HG02571 (cell line): ENCODE data around the gene SETD5.
"Not testable (repeated sequence)": the region's sequence is repeated elsewhere in the genome, so short reads cannot be mapped to it uniquely, and the experiment has no call there.

Experiments
- ATAC-seq: cut with Tn5 transposase; IDR thresholded peaks from one replicate; pipeline ENCODE4 v1.9.1; 2021; ENCODE audit warnings: mild to moderate bottlenecking, moderate library complexity; ENCODE audit not compliant: unreplicated experiment

Gene SETD5

DNA sequence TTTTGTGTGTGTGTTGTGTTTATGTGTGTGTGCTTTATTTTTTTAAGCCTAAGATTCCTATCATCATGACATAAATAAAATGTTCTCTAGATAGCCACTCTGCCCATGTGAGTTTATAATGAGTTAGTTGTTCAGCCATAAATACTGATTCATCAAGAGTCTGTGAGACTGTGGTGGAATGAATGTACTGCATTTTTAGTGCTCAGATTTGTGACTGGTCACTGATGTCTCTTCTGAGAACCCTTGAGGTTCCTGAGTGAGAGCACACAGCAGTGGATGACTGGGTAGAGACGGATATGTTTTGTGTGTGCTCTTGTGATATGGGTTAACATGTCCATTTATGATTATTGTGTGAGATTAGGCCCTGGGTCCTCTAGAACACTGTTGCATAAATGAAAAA is 51.2 kb downstream of the SETD5 start:
- no peak for ATAC-seq

DNA sequence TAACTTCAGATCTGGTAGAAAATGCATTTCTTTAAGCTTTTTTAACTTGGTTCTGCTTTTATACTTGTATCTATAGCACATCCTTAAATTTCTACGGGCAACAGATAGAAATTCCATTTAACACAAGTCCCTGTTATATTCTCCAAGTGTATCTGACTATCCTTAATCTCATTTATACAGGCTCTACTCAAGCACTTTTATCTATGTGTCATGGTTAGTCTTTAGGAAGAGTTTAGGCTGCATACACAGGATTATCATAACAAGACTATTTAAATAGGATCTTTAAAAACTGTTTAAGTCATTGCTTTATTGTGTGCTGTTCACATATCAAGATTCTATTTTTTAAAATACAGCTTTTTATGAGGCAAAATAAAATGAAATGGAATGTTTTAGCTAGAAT is 52.7 kb downstream of the SETD5 start:
- no peak for ATAC-seq

DNA sequence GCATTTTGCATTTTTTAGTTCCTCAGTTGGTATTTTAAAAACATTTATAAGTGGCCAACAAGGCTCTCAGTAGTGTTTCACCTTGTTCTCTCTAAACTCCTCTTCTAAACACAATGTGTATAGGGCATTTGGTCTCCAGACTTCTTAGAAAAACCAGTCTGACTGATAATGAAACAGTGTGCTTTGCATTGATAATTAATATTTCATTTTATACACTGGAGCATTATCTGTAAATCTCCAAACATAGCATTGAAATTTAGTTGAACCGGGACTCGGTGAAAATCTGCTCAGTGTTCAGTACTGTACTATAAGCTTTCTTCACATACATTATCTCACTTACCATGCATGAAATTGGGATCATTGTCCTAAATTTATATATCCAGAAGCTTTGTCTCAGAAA is 53.6 kb downstream of the SETD5 start:
- ATAC-seq, result no peak

DNA sequence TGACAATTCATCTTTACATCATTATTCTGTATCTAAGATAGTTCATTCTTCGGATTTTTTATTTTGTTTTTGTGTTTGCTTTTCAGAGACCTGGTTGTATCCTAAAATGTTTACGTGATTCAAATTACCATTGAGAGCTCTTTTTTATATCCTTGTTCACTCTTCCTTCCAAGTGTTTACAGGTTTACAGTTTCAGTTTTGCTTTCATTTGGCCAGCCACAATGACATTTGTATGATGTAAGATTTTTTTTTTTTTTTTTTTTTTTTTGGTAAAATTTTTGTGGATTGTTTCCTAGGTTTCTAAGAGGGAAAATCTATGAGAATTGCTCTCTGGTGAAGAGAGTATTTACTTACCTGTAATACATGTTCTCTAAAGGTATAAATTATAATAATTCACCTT is 55.0 kb downstream of the SETD5 start:
- no peak for ATAC-seq

DNA sequence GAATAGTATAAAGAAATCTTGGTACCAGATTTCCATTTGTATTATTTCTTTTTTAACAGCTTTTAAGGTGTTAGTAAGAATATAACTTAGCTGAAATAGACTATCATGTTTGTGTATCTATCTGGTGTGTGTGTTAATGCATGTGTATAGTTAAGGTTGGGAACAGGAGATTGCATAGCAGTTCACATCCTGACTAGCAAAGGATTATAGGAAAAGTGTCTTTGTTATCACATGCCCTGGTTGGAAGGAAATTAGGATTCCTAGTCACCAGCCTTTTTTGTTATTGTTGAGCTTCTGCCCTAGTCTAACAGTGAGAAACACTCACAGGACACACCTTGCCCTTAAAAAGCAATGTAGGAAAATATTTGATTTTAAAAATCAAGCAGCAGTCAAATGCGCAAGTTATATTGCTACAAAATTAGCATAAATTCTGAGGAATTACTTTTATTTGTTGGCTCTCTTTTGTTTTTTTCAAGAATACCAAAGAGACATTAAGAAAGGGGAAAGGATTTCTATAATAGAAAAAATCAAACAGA is 58.2 kb downstream of the SETD5 start:
- ATAC-seq, result no peak

DNA sequence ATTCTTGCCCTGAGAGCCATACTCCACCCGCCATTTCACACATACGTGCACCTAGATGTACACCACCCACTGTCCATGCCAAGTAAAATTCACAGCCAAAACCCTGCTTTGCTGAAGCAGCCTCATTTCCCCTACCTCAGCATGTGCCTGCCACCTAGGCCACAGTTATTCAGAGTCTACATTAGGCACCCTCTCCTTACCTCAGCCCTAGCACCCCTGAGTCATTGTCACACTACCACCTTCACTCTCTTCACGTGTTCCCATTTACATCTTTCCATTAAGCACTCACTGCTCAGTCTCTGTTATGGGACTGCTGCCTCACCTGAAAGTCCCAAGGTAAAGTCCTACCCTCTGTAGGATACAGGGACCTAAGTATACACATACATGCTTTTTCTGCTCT is 70.0 kb downstream of the SETD5 start:
- ATAC-seq, result no peak

DNA sequence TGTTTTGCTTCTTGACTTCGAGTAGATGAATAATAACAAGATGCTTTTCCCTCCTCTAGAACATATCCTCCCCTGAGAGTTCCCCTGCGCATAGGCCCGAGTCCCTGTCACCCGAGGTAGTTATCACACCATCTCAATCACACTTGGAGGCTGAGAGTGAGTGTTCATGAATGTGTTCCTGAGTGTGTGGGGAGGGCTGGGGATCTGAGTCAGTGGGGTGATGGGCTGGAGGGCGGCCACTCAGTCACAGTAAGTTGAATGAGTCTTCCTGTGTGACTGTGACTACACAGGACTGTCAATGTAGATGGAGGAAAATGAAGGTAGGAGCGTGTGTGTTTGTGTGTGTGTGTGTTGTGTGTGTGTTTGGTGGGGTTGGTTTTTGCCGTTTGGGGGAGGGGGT is 71.0 kb downstream of the SETD5 start:
- ATAC-seq, result no peak

DNA sequence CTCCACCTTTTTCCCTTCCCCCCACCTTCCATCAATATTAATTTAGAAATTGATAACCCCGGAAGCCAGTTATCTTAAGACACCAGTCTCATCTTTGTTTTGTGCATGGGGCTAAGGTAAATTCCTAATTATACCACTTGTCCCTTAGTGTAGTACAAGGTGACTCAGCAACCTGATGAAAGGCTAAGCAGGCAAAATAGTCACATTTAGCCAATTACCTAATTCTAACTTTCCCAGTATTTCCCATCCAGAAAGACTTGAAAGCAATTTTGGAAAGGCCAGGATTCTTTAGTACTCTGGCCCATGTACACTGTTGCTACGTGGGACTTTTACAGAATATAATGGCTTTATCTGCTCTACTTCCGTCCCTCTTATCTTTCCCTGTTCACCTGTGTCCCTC is 72.6 kb downstream of the SETD5 start:
- ATAC-seq, result no peak

DNA sequence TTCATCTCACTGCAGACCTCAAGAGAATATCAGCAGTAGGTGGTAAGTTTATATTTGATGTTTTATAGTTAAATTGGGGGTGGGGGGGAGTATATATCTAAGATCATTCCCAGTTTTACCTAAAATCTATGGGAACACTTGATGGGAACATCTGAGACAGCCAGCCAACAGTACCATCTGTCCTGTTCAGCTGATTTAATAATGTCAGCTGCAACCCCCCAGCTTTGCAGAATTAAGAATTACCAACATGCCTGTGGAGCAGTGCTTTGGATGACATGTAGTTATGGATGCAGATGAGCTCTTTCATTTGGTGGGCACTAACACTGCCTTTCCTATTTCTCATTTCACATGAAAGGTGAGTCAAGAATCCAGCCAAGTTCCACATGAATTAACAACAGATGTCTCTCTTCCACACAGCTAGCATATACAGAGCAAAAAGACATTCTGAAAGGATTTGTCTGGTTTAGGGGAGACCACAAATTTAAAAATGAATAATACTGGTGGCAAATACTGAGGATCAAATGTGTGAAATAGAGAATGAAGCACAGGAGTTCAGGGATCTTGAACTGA is 76.2 kb downstream of the SETD5 start:
- ATAC-seq, result no peak

DNA sequence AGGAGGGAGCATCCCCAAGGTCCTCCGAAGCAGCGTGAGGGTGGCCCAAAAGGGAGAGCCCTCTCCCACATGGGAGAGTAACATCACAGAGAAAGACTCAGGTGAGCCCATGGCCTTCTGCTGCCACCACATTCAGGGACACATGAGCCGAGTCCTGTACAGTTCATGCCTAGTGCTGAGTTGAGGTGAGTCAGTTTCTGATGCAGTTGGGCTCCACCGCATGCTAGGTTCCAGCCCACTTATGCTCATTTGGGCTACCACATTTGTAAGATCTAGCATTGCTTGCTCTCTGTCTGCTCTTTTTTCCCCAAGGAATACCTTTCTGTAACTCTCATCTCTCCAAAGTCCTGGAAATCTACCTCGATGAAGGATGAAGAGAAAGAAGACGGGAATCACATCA is 77.1 kb downstream of the SETD5 start:
- ATAC-seq, result no peak

DNA sequence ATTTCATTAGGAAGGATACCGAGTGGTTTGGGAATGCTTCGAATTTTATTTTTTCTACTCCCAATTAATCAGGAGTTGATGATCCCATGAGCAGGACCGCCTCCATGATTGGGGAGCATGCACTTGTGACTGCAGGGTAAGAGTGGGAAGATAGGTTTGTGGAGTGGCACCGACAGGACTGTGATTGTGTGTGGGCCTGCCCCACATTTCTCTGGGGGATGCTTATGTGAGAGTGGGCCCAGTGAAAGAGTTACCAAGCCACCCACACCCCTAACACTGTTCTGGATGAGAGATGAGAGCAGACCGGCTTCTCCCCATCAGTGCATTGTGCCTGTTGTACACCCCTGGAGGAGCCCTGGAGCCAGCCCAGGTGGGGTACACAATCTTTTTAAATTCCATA is 79.5 kb downstream of the SETD5 start:
- no peak for ATAC-seq

DNA sequence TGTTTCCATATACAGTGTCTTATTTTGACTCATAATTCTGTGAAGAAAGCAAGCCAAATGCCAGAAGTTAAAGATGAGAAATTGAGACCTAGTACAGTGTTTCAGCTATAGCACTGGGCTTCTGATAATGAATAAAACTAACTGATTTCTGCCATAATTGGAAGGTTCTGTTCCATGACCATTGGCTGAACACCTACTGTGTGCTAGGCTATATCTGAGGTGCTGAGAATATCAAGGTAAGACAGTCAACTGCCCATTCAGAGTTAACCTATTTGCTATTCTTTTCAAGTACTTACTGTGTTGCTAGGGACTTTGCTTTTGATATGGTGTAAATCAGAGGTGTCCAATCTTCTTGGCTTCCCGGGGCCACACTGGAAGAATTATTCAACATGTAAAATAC is 82.8 kb downstream of the SETD5 start:
- no peak for ATAC-seq

DNA sequence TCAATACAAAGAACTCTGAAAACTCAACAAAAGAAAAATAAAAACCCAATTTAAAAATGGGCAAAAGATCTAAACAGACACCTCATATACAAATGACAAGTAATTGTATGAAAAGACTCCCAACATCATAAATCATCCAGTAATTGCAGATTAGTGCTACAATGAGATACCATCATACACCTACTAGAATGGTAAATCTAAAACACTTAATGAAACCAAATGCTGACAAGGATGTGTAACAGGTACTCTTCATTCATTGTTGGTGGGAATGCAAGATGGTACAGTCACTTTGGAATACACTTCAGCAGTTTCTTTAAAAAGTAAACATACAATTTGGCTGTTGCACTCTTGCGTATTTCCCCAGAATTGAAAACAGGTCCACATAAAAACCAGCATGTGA is 87.8 kb downstream of the SETD5 start:
- no peak for ATAC-seq

DNA sequence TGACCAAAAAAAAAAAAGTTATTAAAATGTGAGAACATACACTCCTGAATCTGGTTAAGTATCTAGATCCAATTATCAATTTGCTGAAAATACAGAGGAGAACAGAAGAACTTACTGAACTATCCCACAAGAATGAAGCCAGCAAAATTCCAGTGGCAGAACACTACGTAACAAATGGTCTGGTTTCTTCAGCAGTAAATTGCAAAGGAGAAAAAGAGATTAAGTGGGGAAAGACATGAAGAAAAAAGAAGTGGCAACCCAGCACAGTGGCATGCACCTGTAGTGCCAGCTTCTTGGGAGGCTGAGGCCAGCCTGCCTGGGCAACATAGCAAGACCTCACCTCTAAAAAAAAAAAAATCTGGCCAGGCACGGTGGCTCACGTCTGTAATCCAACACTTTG is 94.1 kb downstream of the SETD5 start:
- no peak for ATAC-seq

DNA sequence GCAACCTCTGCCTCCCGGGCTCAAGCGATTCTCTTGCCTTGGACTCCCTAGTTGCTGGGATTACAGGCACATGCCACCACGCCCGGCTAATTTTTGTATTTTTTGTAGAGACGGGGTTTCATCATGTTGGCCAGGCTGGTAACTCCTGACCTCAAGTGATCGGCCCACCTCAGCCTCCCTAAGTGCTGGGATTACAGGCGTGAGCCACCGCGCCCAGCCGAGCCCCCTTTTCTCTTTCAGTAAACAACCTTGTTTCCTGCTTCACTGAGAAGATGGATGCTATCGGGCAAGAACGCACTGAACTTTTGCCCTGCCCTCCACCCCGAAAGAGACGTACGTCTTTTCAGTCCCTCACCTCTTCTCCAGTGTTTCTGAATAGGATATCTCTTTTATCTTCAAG is 96.6 kb downstream of the SETD5 start:
- not testable (repeated sequence) for ATAC-seq

DNA sequence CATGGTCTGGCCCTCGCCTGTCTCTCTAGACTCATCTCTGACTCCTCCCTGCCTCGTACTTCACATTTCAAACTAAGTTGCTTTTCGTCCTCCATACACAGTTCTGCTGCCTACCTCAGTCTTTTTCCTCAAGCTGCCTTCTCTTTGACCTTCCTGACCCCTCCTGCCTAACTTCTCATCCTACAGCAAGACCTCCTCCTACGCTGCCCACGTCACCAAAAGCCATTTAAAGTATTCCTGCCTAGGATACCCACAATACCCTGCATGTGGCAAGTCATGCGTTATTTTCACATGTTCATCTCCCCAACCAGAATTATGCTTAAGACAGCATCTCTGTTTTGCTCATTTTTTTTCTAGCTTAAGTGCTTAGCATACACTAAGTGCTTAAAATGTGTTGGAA is 99.5 kb downstream of the SETD5 start:
- no peak for ATAC-seq

DNA sequence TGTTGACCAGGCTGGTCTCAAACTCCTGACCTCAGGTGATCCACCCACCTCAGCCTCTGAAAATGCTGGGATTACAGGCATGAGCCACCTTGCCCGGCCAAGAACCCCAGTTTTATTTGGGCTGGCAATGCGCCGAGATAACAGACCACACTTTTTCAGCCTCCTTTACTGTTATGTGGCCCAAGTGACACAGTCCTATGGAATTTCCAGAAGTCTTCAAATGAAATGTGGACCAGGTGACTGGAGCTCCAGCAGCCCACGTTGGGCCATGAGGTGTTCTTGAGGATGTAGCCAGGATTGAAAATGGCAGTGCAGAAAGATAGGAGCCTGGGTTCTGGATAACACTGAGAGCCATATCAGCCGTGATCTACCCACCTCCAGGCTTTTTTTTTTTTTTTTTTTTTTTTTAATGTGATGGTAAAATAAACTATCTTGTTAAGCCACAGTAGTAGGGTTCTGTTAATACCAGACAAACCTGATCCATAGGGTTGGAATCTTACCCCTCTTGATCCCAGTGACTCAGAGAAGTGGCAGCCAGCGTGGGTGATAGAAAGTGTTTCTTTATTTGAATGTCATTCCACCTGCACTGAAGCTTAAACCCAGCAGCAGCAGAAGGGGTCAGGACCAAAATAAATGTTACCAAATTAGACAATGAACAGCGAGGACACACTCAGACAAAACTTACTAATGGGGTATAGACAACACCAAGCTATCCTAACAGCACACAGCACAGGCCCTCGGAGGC is 100.6 kb downstream of the SETD5 start:
- no peak for ATAC-seq

DNA sequence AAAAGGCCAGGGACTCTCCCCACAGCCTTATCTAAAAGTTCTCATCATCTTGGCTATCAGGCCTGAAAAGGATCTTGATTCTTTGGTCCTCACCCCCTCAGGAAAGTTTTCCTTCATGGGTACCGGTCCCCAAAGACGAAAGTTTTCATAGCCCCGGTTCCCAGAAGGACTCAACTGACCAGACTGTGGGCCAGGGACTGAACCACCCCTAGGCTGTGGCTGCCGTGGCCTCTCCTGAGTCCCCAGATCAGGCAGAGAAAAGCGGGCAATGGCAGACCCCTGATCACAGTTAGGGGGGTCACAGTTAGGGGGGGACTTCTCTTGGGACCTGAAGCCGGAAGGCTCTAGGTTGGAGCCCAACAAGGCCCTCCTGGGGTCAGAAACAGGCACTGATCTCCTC is 101.4 kb downstream of the SETD5 start:
- no peak for ATAC-seq

DNA sequence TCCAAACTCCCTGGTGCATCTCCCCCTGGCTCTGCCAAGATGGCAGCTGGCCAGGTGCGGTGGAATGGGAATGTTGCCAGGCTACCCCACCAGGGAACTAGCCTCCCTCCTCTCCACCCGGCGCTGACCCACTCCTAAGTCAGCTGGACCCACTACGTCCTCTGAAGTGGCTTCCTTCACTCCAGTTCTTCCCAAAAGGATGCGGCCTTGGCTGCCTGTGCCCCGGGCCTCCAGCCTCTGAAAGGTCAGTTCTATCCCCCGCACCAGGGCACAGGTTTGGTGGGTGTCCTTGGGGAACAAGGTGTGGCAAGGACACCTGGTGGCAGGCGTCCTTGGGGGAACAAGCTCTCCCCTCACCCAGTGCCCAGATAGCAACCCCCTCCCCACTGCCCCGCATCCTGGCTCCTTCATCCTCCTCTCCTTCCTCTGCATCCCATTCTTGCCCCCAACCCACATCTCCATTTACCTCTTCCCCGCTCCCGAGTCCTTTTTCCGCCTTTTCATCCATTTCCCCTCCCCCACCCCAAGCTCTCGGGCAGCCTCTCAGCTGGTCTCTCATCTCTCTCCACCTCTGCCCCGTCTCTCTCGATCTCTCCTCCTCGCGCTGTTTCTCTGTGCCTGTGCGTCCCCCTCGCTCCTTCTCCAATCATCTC is 102.2 kb downstream of the SETD5 start:
- ATAC-seq, result no peak

DNA sequence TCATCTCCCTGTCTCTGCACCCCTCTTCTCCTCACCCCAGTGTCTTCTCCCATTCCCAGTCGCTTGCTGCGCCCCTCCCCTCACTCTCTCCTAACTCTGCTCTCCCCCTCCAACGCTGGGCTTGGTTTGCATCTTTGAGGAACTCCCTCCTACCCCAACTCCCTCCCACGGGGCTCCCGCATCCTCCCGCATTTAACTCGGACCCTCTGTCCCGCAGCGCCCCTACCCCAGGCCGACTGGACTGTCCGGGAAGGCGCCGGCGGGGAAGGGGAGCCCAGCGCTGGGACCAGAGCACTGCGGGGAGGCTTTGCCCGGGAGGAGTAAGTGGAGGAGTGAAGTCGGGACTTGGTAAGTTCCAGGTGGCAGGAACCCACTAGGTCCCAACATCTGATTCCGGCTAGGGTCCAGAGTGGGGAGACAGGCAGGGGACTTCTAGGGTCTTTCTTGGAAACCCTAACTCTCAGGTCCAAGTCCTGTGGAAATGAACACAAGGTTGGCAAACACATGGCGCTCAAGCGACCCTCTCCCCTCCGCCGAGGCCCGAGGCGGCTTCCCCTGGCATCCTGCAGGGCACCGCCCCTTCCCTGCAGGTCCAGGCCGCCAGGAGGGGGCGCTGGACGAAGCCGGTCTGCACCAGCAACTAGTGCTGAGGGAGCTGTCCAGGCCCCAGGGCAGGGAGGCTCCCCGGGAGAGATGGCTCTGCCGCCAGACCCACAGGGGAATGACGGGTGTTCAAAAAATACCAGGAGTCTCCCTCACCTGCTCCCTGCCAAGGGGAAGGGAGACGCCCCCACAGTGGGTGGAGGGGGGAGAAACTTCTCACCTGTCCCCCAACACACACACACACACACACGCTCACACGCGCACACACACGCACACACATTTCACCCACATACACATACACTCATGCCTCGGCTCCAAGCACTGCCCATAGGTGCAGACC is 103.0 kb downstream of the SETD5 start:
- ATAC-seq, result no peak

DNA sequence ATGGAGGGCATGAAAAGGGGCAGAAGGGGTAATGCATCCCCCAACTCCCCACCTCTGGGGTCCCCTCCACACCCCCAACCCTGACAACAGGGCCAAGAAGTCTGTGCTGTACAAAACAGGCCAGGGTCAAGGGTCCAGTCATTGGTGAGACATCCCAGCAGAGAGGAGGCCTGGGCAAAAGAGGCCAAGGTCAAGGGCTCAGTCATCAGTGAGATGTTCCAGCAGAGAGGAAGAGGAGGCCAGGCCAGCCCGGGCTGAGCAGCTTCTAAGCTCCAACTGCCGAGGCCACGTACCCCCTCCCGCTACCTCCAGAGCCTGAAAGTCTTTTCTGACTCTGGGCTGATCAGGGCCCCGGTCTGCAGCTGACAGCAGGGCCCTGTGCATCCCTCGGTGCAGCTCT is 103.8 kb downstream of the SETD5 start:
- ATAC-seq, result no peak
